Fibroblast of skin of right biceps (primary cell): ENCODE measurements around the gene CXCL16.
A peak's percentile ranks its signal among the peaks of the same experiment; 100 is the strongest.
"Not testable (repeated sequence)": the region's sequence is repeated elsewhere in the genome, so short reads cannot be mapped to it uniquely, and the experiment has no call there.

Experiments
- DNase-seq: peaks from one replicate; pipeline ENCODE4 v3.0.0-alpha.2; 2013

CXCL16 gene

DNA sequence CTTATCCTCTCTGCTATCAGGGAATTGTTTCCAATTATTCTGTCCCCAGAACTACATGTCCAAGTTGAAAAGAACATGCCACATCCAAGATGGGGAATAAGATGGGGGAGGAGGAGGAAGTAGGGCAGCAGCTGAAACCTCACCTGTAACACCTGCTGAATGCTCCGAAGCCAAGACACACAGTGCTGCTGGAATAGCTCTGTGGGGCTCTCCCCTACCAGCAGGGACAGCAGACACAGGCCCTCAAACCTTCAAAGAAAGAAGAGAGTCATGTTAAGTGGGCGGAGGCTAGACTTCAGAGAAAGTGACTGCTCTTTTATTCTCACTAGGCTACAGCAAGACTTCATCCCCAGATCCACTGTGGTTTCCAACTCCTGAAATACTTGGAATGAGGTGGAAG is 49.0 kb downstream of the CXCL16 start:
- DNase-seq = no peak

DNA sequence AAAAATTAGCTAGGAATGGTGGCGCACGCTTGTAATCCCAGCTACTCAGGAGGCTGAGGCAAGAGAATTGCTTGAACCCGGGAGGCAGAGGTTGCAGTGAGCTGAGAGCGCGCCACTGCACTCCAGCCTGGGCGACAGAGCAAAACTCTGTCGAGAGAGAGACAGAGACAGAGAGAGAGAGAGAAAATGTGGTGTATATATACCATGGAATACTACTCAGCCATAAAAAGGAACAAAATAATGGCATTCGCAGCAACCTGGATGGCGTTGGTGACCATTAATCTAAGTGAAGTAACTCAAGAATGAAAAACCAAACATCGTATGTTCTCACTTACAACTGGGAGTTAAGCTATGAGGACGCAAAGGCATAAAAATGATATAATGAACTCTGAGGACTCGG is 49.9 kb downstream of the CXCL16 start:
- DNase-seq = not testable (repeated sequence)

DNA sequence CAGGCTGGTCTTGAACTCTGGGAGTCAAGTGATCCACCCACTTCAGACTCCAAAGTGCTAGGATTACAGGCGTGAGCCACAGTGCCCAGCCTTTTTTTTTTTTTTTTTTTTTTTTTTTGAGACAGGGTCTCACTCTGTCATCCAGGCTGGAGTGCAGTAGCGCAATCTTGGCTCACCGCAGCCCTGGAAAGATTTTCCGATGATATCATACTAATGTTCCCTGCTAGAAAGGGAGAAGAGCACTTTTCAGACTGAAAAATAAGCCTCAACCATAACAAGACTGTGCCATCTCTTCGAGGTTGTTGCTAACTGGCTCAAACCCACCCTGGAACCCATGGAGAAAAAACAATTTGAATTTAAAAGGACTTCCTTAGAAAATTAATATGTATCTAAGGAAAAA is 56.0 kb downstream of the CXCL16 start:
- DNase-seq = peak; percentile 15
